Activated CD4-positive, alpha-beta memory T cell treated with anti-CD3 and anti-CD28 coated beads, Interleukin-2, amount 10 ng/mL, durations not matched to agents 7 days and 5 days (primary cell): ENCODE measurements around the gene GRK4. TPM values are rescaled to one million over a fixed set of nuclear protein-coding genes. Genes with fewer than 3 reads are reported as not detected.

ENCODE experiments used
- CTCF ChIA-PET: fragments of 350-600 bp; sonication (Branson Sonifier 250); formaldehyde crosslinking; loops from one replicate; lab custom pipeline; 2021; ENCODE audit warnings: antibody characterized with exemption, inconsistent platforms; lab: Charles Lee
- POLR2A ChIA-PET: fragments of 350-600 bp; sonication (Branson Sonifier 250); formaldehyde crosslinking; loops from one replicate; lab custom pipeline; 2021; ENCODE audit warnings: antibody characterized with exemption; lab: Charles Lee
- DNase-seq: peaks from one replicate; pipeline ENCODE4 v3.0.0-alpha.2; 2020
- H3K27ac Mint-ChIP-seq: one replicate; pipeline ENCODE4 v1.8.0; 2021; ENCODE audit warnings: mild to moderate bottlenecking, mixed read lengths
- H3K27me3 Mint-ChIP-seq: one replicate; pipeline ENCODE4 v1.8.0; 2021; ENCODE audit warnings: mixed read lengths
- H3K36me3 Mint-ChIP-seq: one replicate; pipeline ENCODE4 v1.8.0; 2021; ENCODE audit warnings: low read depth, mixed read lengths
- H3K4me1 Mint-ChIP-seq: one replicate; pipeline ENCODE4 v1.8.0; 2021; ENCODE audit warnings: mixed read lengths
- H3K4me3 Mint-ChIP-seq: one replicate; pipeline ENCODE4 v1.8.0; 2021; ENCODE audit warnings: mild to moderate bottlenecking, mixed read lengths
- H3K9me3 Mint-ChIP-seq: one replicate; pipeline ENCODE4 v1.8.0; 2021; ENCODE audit warnings: mixed read lengths
- total RNA-seq, 2 experiments: library from RNA; stranded (reverse); gene quantifications; one replicate each; pipeline ENCODE4 v1.2.3, GENCODE V29; 2021

The GRK4 gene
- total RNA-seq, 2 experiments from 2014 or later, result 3.1 to 3.6 TPM

- CTCF ChIA-PET, result interaction anchor here (1.5 kb wide), 1 partner anchor 10 kb away, joined by 5 read pairs; no protein-coding TSS in a partner anchor
- Mint-ChIP-seq H3K4me1 (peaks cover 33% of the 10 kb centered on the region), H3K4me3 (no peak overlapping the region), H3K9me3 (no peaks in the 10 kb centered on the region), H3K36me3 (peaks cover 68% of the 10 kb centered on the region), H3K27ac (no peak overlapping the region), H3K27me3 (no peaks in the 10 kb centered on the region)
- no peak for DNase-seq
- POLR2A ChIA-PET, result interaction anchor here (0.5 to 1.8 kb wide), 3 partner anchors 11 to 144 kb away, joined by 3 to 10 read pairs (median 4); partner anchors contain the start of genes GRK4 and NOP14
Observed at GRCh38 chr4:2925496-2925895, 37.9 kb upstream of the GRK4 start.

- Mint-ChIP-seq H3K27ac (no peak overlapping the region), H3K27me3 (no peaks in the 10 kb centered on the region), H3K4me3 (no peak overlapping the region), H3K9me3 (no peaks in the 10 kb centered on the region), H3K36me3 (peaks cover 65% of the 10 kb centered on the region), H3K4me1 (peaks cover 33% of the 10 kb centered on the region)
- ChIA-PET CTCF (interaction anchor here (1.5 kb wide), 1 partner anchor 9 kb away, joined by 5 read pairs; no protein-coding TSS in a partner anchor), POLR2A (interaction anchor here (1.2 kb wide), 1 partner anchor 9 kb away, joined by 5 read pairs; no protein-coding TSS in a partner anchor)
- no peak for DNase-seq
Observed at GRCh38 chr4:2925931-2926860, 37.2 kb upstream of the GRK4 start.

- H3K27me3 Mint-ChIP-seq, result no peaks in the 10 kb centered on the region
- peaks cover 32% of the 10 kb centered on the region for H3K4me1 Mint-ChIP-seq
- peaks cover 62% of the 10 kb centered on the region for H3K36me3 Mint-ChIP-seq
- ChIA-PET CTCF (no interaction called here), POLR2A (interaction anchor here (1.2 kb wide), 2 partner anchors 8 to 9 kb away, joined by 3 to 5 read pairs; no protein-coding TSS in a partner anchor)
- no peaks in the 10 kb centered on the region for H3K9me3 Mint-ChIP-seq
- peak overlapping the region; percentile 4 for H3K27ac Mint-ChIP-seq
- H3K4me3 Mint-ChIP-seq, result no peak overlapping the region
- DNase-seq, result no peak
Observed at GRCh38 chr4:2927016-2927695, 36.2 kb upstream of the GRK4 start.

- no peaks in the 10 kb centered on the region for H3K27me3 Mint-ChIP-seq
- H3K36me3 Mint-ChIP-seq, result peaks cover 59% of the 10 kb centered on the region
- H3K27ac Mint-ChIP-seq, result peak overlapping the region; percentile 4
- ChIA-PET CTCF (no interaction called here), POLR2A (interaction anchor here (1.2 kb wide), 1 partner anchor 8 kb away, joined by 3 read pairs; no protein-coding TSS in a partner anchor)
- no peaks in the 10 kb centered on the region for H3K9me3 Mint-ChIP-seq
- no peak overlapping the region for H3K4me3 Mint-ChIP-seq
- no peak for DNase-seq
- peaks cover 30% of the 10 kb centered on the region for H3K4me1 Mint-ChIP-seq
Observed at GRCh38 chr4:2927696-2928075, 35.7 kb upstream of the GRK4 start.

- Mint-ChIP-seq H3K36me3 (peaks cover 62% of the 10 kb centered on the region), H3K9me3 (no peaks in the 10 kb centered on the region), H3K4me3 (no peak overlapping the region), H3K27me3 (no peaks in the 10 kb centered on the region), H3K27ac (no peak overlapping the region), H3K4me1 (peaks cover 27% of the 10 kb centered on the region)
- POLR2A ChIA-PET, result interaction anchor here (1.2 kb wide), 1 partner anchor 7 kb away, joined by 3 read pairs; no protein-coding TSS in a partner anchor
- CTCF ChIA-PET, result interaction anchor here (1.5 kb wide), 1 partner anchor 26 kb away, joined by 4 read pairs; no protein-coding TSS in a partner anchor
- no peak for DNase-seq
Observed at GRCh38 chr4:2928242-2929176, 34.9 kb upstream of the GRK4 start.

- Mint-ChIP-seq H3K4me1 (peaks cover 23% of the 10 kb centered on the region), H3K27me3 (no peaks in the 10 kb centered on the region), H3K9me3 (no peaks in the 10 kb centered on the region), H3K36me3 (peaks cover 59% of the 10 kb centered on the region), H3K27ac (no peak overlapping the region), H3K4me3 (no peak overlapping the region)
- ChIA-PET POLR2A (no interaction called here), CTCF (interaction anchor here (1.0 to 1.5 kb wide), 2 partner anchors 25 to 166 kb away, joined by 3 to 4 read pairs; no protein-coding TSS in a partner anchor)
- no peak for DNase-seq
Observed at GRCh38 chr4:2929469-2929868, 33.9 kb upstream of the GRK4 start.

- no peak overlapping the region for H3K4me3 Mint-ChIP-seq
- H3K9me3 Mint-ChIP-seq, result no peaks in the 10 kb centered on the region
- CTCF ChIA-PET, result interaction anchor here (1.0 kb wide), 1 partner anchor 166 kb away, joined by 3 read pairs; no protein-coding TSS in a partner anchor
- H3K27ac Mint-ChIP-seq, result peak overlapping the region; percentile 56
- POLR2A ChIA-PET, result no interaction called here
- peaks cover 23% of the 10 kb centered on the region for H3K4me1 Mint-ChIP-seq
- no peak for DNase-seq
- H3K27me3 Mint-ChIP-seq, result no peaks in the 10 kb centered on the region
- H3K36me3 Mint-ChIP-seq, result peaks cover 54% of the 10 kb centered on the region
Observed at GRCh38 chr4:2930135-2930757, 33.1 kb upstream of the GRK4 start.

GRCh38 chr4:2930758-2931511 lies 32.4 kb upstream of the GRK4 start:
- Mint-ChIP-seq H3K4me3 (no peak overlapping the region), H3K27me3 (no peaks in the 10 kb centered on the region), H3K36me3 (peaks cover 58% of the 10 kb centered on the region), H3K4me1 (peaks cover 29% of the 10 kb centered on the region), H3K27ac (no peak overlapping the region), H3K9me3 (no peaks in the 10 kb centered on the region)
- ChIA-PET CTCF (interaction anchor here (1.0 kb wide), 2 partner anchors 24 to 175 kb away, joined by 3 read pairs; partner anchors contain the start of gene TNIP2), POLR2A (interaction anchor here (2.0 kb wide), 1 partner anchor 13 kb away, joined by 6 read pairs; no protein-coding TSS in a partner anchor)
- no peak for DNase-seq

GRCh38 chr4:2931512-2932301 lies 31.7 kb upstream of the GRK4 start:
- DNase-seq, result peak; percentile 75
- no peaks in the 10 kb centered on the region for H3K9me3 Mint-ChIP-seq
- H3K36me3 Mint-ChIP-seq, result peaks cover 59% of the 10 kb centered on the region
- H3K4me3 Mint-ChIP-seq, result peak overlapping the region; percentile 96
- H3K4me1 Mint-ChIP-seq, result peaks cover 37% of the 10 kb centered on the region
- H3K27me3 Mint-ChIP-seq, result no peaks in the 10 kb centered on the region
- ChIA-PET CTCF (interaction anchor here (1.0 kb wide), 2 partner anchors 23 to 176 kb away, joined by 3 read pairs; partner anchors contain the start of gene TNIP2), POLR2A (interaction anchor here (1.1 to 2.0 kb wide), 5 partner anchors 8 to 53 kb away, joined by 3 to 10 read pairs (median 4); no protein-coding TSS in a partner anchor)
- H3K27ac Mint-ChIP-seq, result peak overlapping the region; percentile 99

GRCh38 chr4:2932321-2932950 lies 30.9 kb upstream of the GRK4 start:
- no peak for DNase-seq
- peaks cover 63% of the 10 kb centered on the region for H3K36me3 Mint-ChIP-seq
- peak overlapping the region; percentile 99 for H3K27ac Mint-ChIP-seq
- peak overlapping the region; percentile 96 for H3K4me3 Mint-ChIP-seq
- H3K27me3 Mint-ChIP-seq, result no peaks in the 10 kb centered on the region
- H3K9me3 Mint-ChIP-seq, result no peaks in the 10 kb centered on the region
- POLR2A ChIA-PET, result interaction anchor here (1.1 to 2.0 kb wide), 5 partner anchors 9 to 54 kb away, joined by 3 to 10 read pairs (median 4); no protein-coding TSS in a partner anchor
- H3K4me1 Mint-ChIP-seq, result peaks cover 44% of the 10 kb centered on the region
- CTCF ChIA-PET, result interaction anchor here (1.0 to 1.2 kb wide), 3 partner anchors 22 to 176 kb away, joined by 3 read pairs; partner anchors contain the start of gene TNIP2
